Natural killer cell (primary cell): ENCODE results near the gene SPAG6. TPM values are rescaled to one million over a fixed set of nuclear protein-coding genes. Genes with fewer than 3 reads are reported as not detected.

Experiments used
- ATAC-seq, 3 donors: fragments of 150-1000 bp in 2 of 3; fragments of 200-7000 bp in 1 of 3; cut with Tn5 transposase; 1 replicate in 1 of 3; 2 replicates in 2 of 3; pipeline ENCODE4 v1.10.0; 2021; ENCODE audit warnings: mild to moderate bottlenecking in 2 of 3, moderate library complexity in 2 of 3
- DNase-seq, 2 donors: peaks; one replicate each; pipeline versions ENCODE4 v3.0.0 to v3.0.0-alpha.2; 2013 to 2021; ENCODE audit warnings: mixed read lengths in 1 of 2
- H3K27ac ChIP-seq: one replicate; pipeline ENCODE4 v1.5.1; 2013; ENCODE audit warnings: mild to moderate bottlenecking, low read length
- H3K27me3 ChIP-seq: one replicate; pipeline ENCODE4 v1.6.1; 2013; ENCODE audit warnings: low read length; ENCODE audit not compliant: control insufficient read depth, insufficient read depth
- H3K36me3 ChIP-seq: one replicate; pipeline ENCODE4 v1.6.1; 2013; ENCODE audit warnings: low read length; ENCODE audit not compliant: control insufficient read depth, insufficient read depth
- H3K4me1 ChIP-seq: one replicate; pipeline ENCODE4 v1.6.1; 2013; ENCODE audit warnings: low read length; ENCODE audit not compliant: control insufficient read depth, insufficient read depth
- H3K4me3 ChIP-seq: one replicate; pipeline ENCODE4 v1.5.1; 2013; ENCODE audit warnings: low read length
- H3K9me3 ChIP-seq: one replicate; pipeline ENCODE4 v1.6.1; 2013; ENCODE audit warnings: low read length; ENCODE audit not compliant: control insufficient read depth, insufficient read depth
- H3K27ac Mint-ChIP-seq, 2 donors: one replicate each; pipeline ENCODE4 v1.8.0; 2022; ENCODE audit warnings: mild to moderate bottlenecking in 2 of 2, mixed read lengths in 2 of 2, moderate library complexity in 1 of 2
- H3K27me3 Mint-ChIP-seq, 2 donors: one replicate each; pipeline ENCODE4 v1.8.0; 2022; ENCODE audit warnings: low read depth in 2 of 2, mixed read lengths in 2 of 2
- H3K36me3 Mint-ChIP-seq: one replicate; pipeline ENCODE4 v1.8.0; 2022; ENCODE audit warnings: mixed read lengths
- H3K4me1 Mint-ChIP-seq, 2 donors: one replicate each; pipeline ENCODE4 v1.8.0; 2022; ENCODE audit warnings: mixed read lengths in 2 of 2
- H3K4me3 Mint-ChIP-seq: one replicate; pipeline ENCODE4 v1.8.0; 2022; ENCODE audit warnings: mild to moderate bottlenecking, moderate library complexity, mixed read lengths
- H3K9me3 Mint-ChIP-seq, 2 donors: one replicate each; pipeline ENCODE4 v1.8.0; 2022; ENCODE audit warnings: mixed read lengths in 2 of 2
- WGBS: methylation state at CpG from one replicate; pipeline ENCODE4 v1.1.7; 2013; ENCODE audit warnings: missing lambda C conversion rate; ENCODE audit not compliant: insufficient coverage; 5-methylcytosine and 5-hydroxymethylcytosine counted together
- intact Hi-C: fragments of 100-400 bp; cut with micrococcal nuclease; formaldehyde crosslinking; loops from one replicate; pipeline ENCODE4 v1.14.2; 2022
- total RNA-seq, 4 donors: library from RNA; stranded (reverse); fragments of 120-200 nt in 1 of 4; gene quantifications; one replicate each; pipeline versions ENCODE4 v1.2.3 to v1.2.4, GENCODE V29; 2013 to 2022
- TF ChIP-seq, protein P1 (sequence below): fragments of 200-600 bp; IDR thresholded peaks from one replicate; pipeline ENCODE4 v1.8.0; 2022; ENCODE audit warnings: antibody characterized with exemption

SPAG6 gene
- total RNA-seq, 3 donors from 2014 or later (not counting 1 experiment from before 2014, with no cell fraction given) = 0.35 to 0.79 TPM; not detected in 1

DNA sequence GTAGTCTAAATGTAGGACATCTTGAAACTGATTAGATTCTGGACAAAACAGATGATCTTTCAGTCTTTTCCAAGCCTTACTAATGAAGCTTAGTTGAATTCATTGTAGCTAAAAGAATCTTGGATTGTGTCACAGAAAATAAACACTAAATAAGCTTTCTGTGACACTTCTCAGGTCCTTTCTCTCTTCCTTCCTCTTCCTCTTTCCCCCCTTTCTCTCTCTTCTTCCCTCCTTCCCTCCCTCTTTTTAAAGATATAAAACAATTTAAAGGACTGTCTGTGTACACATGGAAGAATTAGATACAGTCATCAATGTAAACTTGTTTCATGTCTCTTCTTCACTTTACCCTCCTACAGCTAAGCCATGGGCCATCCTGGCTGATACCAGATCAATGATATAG, 34.4 kb upstream of the SPAG6 start:
- Mint-ChIP-seq H3K27ac (no peak overlapping the region), H3K4me3 (no peak overlapping the region), H3K4me1 (peaks cover 8 to 10% of the 10 kb centered on the region in 2 donors), H3K27me3 (peaks cover 16 to 36% of the 10 kb centered on the region in 2 donors), H3K36me3 (no peaks in the 10 kb centered on the region), H3K9me3 (no peaks in the 10 kb centered on the region)
- H3K27me3 ChIP-seq = peaks cover 13% of the 10 kb centered on the region
- DNase-seq (no peak), ATAC-seq (no peak)
- H3K36me3 ChIP-seq = no peaks in the 10 kb centered on the region
- TF ChIP-seq, protein P1, sequence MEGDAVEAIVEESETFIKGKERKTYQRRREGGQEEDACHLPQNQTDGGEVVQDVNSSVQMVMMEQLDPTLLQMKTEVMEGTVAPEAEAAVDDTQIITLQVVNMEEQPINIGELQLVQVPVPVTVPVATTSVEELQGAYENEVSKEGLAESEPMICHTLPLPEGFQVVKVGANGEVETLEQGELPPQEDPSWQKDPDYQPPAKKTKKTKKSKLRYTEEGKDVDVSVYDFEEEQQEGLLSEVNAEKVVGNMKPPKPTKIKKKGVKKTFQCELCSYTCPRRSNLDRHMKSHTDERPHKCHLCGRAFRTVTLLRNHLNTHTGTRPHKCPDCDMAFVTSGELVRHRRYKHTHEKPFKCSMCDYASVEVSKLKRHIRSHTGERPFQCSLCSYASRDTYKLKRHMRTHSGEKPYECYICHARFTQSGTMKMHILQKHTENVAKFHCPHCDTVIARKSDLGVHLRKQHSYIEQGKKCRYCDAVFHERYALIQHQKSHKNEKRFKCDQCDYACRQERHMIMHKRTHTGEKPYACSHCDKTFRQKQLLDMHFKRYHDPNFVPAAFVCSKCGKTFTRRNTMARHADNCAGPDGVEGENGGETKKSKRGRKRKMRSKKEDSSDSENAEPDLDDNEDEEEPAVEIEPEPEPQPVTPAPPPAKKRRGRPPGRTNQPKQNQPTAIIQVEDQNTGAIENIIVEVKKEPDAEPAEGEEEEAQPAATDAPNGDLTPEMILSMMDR = no peak
- H3K4me1 ChIP-seq = no peaks in the 10 kb centered on the region
- intact Hi-C loops = no loop called here
- no peak overlapping the region for H3K27ac ChIP-seq
- no peaks in the 10 kb centered on the region for H3K9me3 ChIP-seq
- H3K4me3 ChIP-seq = no peak overlapping the region

DNA sequence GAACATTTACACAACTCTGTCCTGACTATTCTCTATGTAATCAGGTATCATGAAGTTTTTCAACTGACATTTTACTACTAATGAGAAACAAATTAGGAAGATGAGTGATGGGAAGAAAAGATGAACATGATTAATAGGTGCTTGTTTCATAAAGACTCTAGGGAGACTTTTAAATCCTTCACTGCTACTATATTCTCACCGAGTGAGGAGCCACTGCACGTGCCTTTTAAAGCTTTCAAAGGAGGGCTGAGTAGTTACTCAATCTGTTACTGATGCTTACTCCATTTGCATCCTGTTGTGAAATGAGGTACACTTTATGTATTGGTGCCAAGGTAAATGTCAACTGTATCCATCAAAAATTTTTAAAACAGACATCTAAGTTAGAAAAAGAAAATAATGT, 30.4 kb upstream of the SPAG6 start:
- H3K27ac Mint-ChIP-seq = peak overlapping the region in 1 of 2 donors; percentile 92
- H3K27ac ChIP-seq = no peak overlapping the region
- H3K36me3 ChIP-seq = no peaks in the 10 kb centered on the region
- peaks cover 8 to 13% of the 10 kb centered on the region in 2 donors for H3K27me3 Mint-ChIP-seq
- H3K4me3 Mint-ChIP-seq = peak overlapping the region; percentile 100
- ATAC-seq (no peak), DNase-seq (no peak)
- no peaks in the 10 kb centered on the region for H3K9me3 Mint-ChIP-seq
- H3K4me1 ChIP-seq = peaks cover 10% of the 10 kb centered on the region
- H3K4me1 Mint-ChIP-seq = peaks cover 17 to 27% of the 10 kb centered on the region in 2 donors
- H3K4me3 ChIP-seq = no peak overlapping the region
- H3K27me3 ChIP-seq = peaks cover 10% of the 10 kb centered on the region
- WGBS = 71% methylated on average over 1 of the region's 2 CpGs
- intact Hi-C loops = loop anchor here (5.0 kb wide), 3 partner anchors 63 to 783 kb away; partner anchors contain the start of gene MLLT10
- TF ChIP-seq, protein P1 = no peak
- H3K9me3 ChIP-seq = no peaks in the 10 kb centered on the region
- no peaks in the 10 kb centered on the region for H3K36me3 Mint-ChIP-seq

DNA sequence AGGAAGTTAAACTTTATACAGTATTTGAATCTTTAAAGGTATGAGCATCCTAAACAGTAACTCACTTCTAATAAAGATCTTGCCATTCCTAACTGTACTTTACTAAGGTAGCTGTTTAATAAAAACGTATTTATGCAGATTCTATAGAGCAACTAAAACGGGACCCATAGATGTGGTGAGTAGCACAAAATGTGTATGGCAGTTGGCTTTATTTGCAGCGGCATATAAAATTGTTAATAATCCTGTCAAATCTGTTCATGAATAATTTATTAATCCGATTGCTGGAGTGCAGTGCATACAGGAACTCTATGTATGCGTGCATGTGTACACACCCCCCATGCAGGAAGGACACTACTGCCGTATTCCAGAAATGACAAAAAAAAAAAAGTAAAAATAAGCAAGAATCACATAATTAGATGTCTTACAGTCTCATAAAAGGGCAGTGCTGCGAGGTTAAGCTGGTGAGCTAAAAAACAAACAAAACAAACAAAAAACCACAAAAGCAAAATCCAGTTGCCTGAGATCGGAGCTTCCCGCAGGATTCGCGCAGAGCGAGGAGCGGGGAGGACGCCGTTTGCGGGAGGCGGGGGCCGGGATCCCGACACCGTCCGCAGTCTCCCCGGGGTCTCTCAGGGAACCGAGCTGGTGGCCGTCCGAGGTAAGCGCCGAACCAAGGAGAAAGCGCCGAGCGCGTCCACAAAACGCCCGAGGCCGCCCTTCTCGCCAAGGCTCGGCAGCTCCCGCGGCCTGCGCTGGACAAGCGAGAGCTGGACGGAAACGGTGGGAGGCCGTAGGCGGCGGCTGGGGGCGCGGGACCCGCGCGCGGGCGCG, 29.6 kb upstream of the SPAG6 start:
- peaks cover 11 to 12% of the 10 kb centered on the region in 2 donors for H3K27me3 Mint-ChIP-seq
- H3K27me3 ChIP-seq = peaks cover 8% of the 10 kb centered on the region

More for the DNA sequence above, 29.6 kb upstream of the SPAG6 start:
- peaks cover 11% of the 10 kb centered on the region for H3K4me1 ChIP-seq
- no peaks in the 10 kb centered on the region for H3K36me3 ChIP-seq
- peak in 1 of 3 donors; percentile 31 for ATAC-seq
- TF ChIP-seq, protein P1 = no peak
- H3K27ac ChIP-seq = peak overlapping the region; percentile 69
- intact Hi-C loops = loop anchor here (1.0 to 5.0 kb wide), 5 partner anchors 25 to 783 kb away; partner anchors contain the start of gene MLLT10
- DNase-seq = peak in 1 of 2 donors; percentile 44
- Mint-ChIP-seq H3K27ac (peak overlapping the region; percentile 92 to 93), H3K4me1 (peaks cover 22 to 33% of the 10 kb centered on the region in 2 donors), H3K9me3 (no peaks in the 10 kb centered on the region), H3K4me3 (peak overlapping the region; percentile 100), H3K36me3 (no peaks in the 10 kb centered on the region)
- peak overlapping the region; percentile 96 for H3K4me3 ChIP-seq
- 1% methylated on average over 53 of the region's 53 CpGs for WGBS
- H3K9me3 ChIP-seq = no peaks in the 10 kb centered on the region
